CMK (cell line): ENCODE results near the gene ANKRD50.

Experiments
- DNase-seq: peaks from one replicate; pipeline ENCODE4 v3.0.0-alpha.2; 2010; ENCODE audit warnings: low read depth

The ANKRD50 gene

DNA sequence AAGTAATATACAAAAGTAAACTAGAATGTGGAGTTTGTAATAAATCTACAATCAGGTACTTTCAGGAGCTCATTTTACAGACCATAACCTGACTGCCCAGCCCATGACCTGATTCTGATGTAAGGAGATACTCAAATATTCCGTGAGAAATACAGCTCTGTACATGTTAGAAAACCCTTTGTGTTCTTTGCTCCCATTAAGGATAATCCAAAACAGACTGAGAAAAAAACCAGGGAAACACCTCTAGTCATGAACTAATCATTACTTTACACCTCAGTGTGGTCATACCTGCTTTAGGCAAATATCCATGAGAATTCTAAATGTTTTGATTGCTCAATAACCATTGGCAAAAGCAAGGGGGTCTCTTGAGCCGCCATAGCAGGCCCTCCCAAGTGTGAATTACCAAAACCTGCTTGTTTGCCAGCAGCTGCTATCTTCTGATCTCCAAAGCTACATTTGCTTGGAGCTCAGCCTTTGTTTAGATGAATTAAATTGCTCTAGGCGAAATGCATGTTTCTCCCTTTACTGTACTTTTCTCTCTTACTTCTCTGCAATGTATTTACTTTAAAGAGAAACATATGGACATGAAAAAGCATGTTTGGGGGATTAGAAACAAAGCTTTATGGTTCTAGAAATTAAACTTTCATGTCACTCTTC is 79.1 kb downstream of the ANKRD50 start:
- DNase-seq: no peak

DNA sequence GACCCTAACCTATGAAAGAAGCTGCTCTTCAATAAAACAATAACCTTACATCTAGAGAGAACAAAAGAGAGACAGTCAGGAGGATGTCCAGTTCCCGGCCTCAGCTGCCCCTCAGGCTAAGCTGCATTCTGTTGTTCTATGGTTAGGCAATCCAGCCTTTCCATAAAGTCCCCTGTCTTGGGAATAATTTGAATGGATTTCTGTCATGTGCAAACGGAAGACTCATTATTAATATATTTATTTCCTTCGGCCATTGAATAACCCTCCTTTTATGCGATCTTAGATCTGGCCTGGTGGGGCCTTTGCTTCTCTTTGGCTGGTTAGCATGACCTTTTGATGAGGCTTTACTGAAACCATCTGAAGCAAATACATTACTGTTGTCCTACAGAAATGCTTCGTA is 80.1 kb downstream of the ANKRD50 start:
- DNase-seq: no peak

- peak; percentile 4 for DNase-seq
Measured at GRCh38 chr4:124631760-124632159, 80.8 kb downstream of the ANKRD50 start.

DNA sequence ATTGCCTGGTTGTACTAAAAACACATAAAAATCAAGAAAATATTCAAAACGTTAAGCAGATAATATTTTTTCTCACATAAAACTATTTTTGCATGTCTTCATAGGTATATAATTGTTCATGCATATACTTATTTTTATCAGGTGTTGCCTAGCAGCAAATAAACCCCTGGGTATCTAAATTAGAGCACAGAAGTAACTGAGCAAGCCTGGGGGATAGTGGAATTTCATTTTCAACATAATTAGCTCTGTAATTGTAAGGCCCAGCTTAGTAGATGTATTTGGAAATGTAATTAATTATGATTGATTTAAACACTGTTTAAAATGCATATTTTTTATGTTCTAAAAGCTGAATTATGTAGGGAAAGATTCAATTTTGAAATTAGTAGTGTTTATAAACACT is 82.9 kb downstream of the ANKRD50 start:
- no peak for DNase-seq
